Measurements from ENCODE around the gene IKZF2. TPM values are rescaled to one million over a fixed set of nuclear protein-coding genes. Genes with fewer than 3 reads are reported as not detected.

IKZF2 gene
- total and polyA plus RNA-seq, 9 of the 15 experiments (the other 6 are each of a cell fraction or from before 2014, with no cell fraction given): 0.04 to 0.54 (median 0.22) TPM

- ATAC-seq: no peak
- Histone ChIP-seq H3K9me1 (ENCODE audit: control insufficient read depth, insufficient read depth, low read length) (no peaks in the 10 kb centered on the region), H3K4me1 (replicated peaks in 1 of 2; ENCODE audit: control insufficient read depth in 2 of 2, insufficient read depth in 2 of 2, low read length in 2 of 2) (no peaks in the 10 kb centered on the region), H3K79me2 (ENCODE audit: control insufficient read depth, insufficient read depth, low read length) (no peaks in the 10 kb centered on the region), H3K9me3 (replicated peaks; ENCODE audit: control insufficient read depth, insufficient read depth, low read depth, low read length) (no peaks in the 10 kb centered on the region), H3K4me3 (no peak overlapping the region), H3K9ac (ENCODE audit: insufficient read depth in 1 of 2, low read depth in 2 of 2, low read length in 2 of 2) (no peak overlapping the region), H3K4me2 (ENCODE audit: insufficient read depth, low read length) (no peak overlapping the region), H3K36me3 (ENCODE audit: control insufficient read depth, insufficient read depth, low read length) (no peaks in the 10 kb centered on the region), H2AFZ (ENCODE audit: low read depth, low read length) (no peak overlapping the region), H3K27ac (ENCODE audit: extremely low read depth, low read depth, low read length) (no peak overlapping the region), H4K20me1 (replicated peaks; ENCODE audit: control insufficient read depth, insufficient read depth, low read length) (no peaks in the 10 kb centered on the region), H3K27me3 (ENCODE audit: control insufficient read depth in 2 of 2, insufficient read depth in 2 of 2, low read length in 2 of 2) (no peaks in the 10 kb centered on the region)
- intact Hi-C loops (cut with micrococcal nuclease): no loop called here
- DNase-seq (ENCODE audit: extremely low read depth in 1 of 4, low spot score in 3 of 4): no peak
- in situ Hi-C loops (cut with MboI): no loop called here
- BruUV-seq (replicated peaks): no TSS peak
- no peak for TF ChIP-seq BDP1 (IDR thresholded peaks at IDR 0.05; ENCODE audit: insufficient read depth, insufficient read length)
- TF ChIP-seq SMAD3 (CRISPR knock-in tag; conservative IDR thresholded peaks at IDR 0.05): no peak
- no peak for TF ChIP-seq GTF2F1 (IDR thresholded peaks at IDR 0.05; ENCODE audit: low read depth, low read length)
- TF ChIP-seq SIN3B (IDR thresholded peaks at IDR 0.05; ENCODE audit: low read depth): no peak
- no peak for TF ChIP-seq GATAD2A (IDR thresholded peaks at IDR 0.05)
- no peak for TF ChIP-seq ZBTB9 (CRISPR knock-in tag; IDR thresholded peaks at IDR 0.05)
- TF ChIP-seq ZC3H8 (IDR thresholded peaks at IDR 0.05): no peak
- TF ChIP-seq RBM15 (IDR thresholded peaks at IDR 0.05; ENCODE audit: insufficient read depth, low read length): no peak
- no peak for TF ChIP-seq ZNF780A (CRISPR knock-in tag; IDR thresholded peaks at IDR 0.05)
- no peak for TF ChIP-seq THRAP3 (IDR thresholded peaks at IDR 0.05; ENCODE audit: borderline replicate concordance)
- TF ChIP-seq ZNF197 (CRISPR knock-in tag; IDR thresholded peaks at IDR 0.05; ENCODE audit: low read depth): no peak
- TF ChIP-seq, protein P1, sequence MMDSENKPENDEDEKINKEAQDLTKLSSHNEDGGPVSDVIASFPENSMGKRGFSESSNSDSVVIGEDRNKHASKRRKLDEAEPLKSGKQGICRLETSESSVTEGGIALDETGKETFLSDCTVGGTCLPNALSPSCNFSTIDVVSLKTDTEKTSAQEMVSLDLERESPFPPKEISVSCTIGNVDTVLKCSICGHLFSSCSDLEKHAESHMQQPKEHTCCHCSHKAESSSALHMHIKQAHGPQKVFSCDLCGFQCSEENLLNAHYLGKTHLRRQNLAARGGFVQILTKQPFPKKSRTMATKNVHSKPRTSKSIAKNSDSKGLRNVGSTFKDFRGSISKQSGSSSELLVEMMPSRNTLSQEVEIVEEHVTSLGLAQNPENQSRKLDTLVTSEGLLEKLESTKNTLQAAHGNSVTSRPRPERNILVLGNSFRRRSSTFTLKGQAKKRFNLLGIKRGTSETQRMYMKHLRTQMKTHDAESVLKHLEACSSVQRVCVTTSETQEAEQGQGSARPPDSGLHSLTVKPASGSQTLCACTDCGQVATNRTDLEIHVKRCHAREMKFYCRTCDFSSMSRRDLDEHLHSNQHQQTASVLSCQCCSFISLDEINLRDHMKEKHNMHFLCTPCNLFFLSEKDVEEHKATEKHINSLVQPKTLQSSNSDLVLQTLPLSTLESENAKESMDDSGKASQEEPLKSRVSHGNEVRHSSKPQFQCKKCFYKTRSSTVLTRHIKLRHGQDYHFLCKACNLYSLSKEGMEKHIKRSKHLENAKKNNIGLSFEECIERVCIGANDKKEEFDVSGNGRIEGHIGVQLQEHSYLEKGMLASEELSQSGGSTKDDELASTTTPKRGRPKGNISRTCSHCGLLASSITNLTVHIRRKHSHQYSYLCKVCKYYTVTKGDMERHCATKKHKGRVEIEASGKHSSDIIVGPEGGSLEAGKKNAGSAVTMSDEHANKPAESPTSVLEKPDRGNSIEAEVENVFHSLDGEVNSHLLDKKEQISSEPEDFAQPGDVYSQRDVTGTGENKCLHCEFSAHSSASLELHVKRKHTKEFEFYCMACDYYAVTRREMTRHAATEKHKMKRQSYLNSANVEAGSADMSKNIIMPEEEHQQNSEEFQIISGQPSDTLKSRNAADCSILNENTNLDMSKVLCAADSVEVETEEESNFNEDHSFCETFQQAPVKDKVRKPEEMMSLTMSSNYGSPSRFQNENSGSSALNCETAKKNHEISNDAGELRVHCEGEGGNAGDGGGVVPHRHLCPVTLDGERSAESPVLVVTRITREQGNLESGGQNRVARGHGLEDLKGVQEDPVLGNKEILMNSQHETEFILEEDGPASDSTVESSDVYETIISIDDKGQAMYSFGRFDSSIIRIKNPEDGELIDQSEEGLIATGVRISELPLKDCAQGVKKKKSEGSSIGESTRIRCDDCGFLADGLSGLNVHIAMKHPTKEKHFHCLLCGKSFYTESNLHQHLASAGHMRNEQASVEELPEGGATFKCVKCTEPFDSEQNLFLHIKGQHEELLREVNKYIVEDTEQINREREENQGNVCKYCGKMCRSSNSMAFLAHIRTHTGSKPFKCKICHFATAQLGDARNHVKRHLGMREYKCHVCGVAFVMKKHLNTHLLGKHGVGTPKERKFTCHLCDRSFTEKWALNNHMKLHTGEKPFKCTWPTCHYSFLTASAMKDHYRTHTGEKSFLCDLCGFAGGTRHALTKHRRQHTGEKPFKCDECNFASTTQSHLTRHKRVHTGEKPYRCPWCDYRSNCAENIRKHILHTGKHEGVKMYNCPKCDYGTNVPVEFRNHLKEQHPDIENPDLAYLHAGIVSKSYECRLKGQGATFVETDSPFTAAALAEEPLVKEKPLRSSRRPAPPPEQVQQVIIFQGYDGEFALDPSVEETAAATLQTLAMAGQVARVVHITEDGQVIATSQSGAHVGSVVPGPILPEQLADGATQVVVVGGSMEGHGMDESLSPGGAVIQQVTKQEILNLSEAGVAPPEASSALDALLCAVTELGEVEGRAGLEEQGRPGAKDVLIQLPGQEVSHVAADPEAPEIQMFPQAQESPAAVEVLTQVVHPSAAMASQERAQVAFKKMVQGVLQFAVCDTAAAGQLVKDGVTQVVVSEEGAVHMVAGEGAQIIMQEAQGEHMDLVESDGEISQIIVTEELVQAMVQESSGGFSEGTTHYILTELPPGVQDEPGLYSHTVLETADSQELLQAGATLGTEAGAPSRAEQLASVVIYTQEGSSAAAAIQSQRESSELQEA (IDR thresholded peaks at IDR 0.05; ENCODE audit: low read depth): no peak
- CTCF ChIA-PET (ENCODE audit: low intra/inter-chr PET ratio): no interaction called here
- no peak for FAIRE-seq
- POLR2A ChIA-PET: no interaction called here
- WGBS (ENCODE audit: insufficient coverage, low coverage, missing lambda C conversion rate): 0% methylated on average over 1 of the region's 1 CpG
Observed at GRCh38 chr2:212959471-212960117, 191.8 kb downstream of the IKZF2 start.
